HG03354 (cell line): ENCODE measurements around the gene PHKA2.

Experiments used
- ATAC-seq: cut with Tn5 transposase; IDR thresholded peaks from one replicate; pipeline ENCODE4 v1.9.1; 2021; ENCODE audit warnings: mild to moderate bottlenecking; ENCODE audit not compliant: unreplicated experiment, poor library complexity, severe bottlenecking

Gene PHKA2

DNA sequence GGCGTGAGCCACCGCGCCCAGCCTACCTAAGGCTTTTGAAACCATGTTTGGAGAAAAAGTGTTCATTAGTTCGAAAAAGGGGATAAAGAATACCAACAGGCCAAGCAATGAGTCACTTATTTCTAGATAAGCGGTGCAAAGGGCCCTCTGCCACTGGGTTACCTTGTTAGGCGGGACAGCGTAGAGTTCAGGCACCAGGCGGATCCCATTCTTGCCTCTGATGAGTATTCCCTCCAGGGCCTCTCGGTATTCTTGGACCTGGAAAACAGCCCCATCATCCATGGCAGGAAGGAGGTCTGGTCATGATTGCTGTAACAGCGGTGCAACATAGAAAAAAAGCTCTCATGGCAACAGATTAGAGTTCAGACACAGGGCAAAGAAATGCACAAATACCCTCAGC lies 48.0 kb downstream of the PHKA2 start:
- no peak for ATAC-seq

DNA sequence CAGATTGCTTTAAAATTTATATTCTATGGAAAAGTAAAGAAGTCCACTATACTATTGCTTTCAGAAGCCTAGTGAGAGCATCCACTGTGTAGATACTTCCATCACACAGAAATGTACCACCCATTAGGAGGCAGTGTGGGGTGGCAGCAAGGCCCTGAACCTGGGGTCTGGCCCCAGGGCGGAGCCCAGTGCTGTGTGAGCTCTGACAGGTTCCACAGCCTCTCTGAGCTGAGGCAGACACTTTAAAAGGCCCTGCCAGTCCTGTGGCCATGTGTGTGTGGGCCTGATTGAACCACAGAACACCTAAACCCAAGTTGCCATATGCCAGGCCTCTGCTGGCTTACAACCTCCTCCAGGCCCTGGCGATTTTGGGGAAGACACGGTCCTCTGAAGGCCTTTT lies 49.2 kb downstream of the PHKA2 start:
- no peak for ATAC-seq

DNA sequence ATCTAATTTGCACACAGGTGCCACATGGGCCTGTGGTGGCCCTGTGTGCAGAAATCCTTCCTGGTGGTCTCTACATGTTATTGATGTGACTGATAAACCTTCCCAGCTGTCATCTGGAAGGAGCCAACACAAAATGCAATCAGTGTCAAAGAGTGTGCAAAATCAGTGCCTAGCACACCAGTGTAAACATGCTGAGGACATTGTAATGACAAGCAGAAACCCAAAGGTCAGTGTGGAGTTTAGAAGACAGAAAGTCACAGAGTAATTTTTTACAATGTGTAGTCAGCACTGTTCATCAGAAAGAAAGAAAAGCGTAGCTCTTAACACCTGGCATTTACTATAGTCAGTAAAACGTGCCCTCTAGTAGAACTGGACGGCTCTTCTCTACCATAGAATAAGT lies 50.3 kb downstream of the PHKA2 start:
- ATAC-seq = no peak

DNA sequence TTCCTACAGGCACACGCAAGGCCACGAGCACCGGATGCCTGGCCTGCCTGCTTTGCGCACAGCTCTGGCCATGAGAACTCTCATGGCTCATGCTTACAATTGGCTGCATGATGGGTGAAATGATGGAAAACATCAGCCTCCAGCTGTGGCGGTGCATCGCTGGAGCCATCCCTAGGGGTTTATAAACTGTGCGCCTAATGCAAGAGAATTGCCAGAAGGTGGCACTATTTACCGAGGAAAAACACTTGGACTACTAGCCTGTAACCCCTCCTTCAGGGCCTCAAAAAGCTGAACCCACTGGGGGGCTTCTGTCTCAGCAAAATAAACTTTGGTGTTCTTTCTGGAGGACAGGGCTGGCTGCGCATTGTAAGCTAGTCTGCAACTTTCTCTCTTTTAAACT lies 51.9 kb downstream of the PHKA2 start:
- ATAC-seq = no peak

DNA sequence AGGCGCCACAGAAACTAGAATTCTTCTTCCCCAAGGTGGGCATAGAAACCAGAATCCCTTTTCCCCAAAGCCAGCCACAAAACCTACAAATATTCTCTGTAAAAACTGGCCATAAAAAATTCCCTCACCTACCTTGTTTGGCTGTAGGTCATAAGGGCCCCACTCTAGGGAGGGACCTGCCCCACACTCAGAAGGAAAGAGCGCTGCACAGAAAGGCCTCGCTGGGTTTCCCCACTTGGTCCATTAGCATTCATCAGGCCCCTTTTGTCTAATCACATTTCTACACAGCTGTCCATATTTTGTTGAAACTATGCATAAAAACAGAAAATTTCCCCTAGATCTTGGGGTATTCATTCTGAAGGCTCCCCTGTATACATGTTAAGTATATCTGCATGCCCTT lies 54.1 kb downstream of the PHKA2 start:
- ATAC-seq = no peak

DNA sequence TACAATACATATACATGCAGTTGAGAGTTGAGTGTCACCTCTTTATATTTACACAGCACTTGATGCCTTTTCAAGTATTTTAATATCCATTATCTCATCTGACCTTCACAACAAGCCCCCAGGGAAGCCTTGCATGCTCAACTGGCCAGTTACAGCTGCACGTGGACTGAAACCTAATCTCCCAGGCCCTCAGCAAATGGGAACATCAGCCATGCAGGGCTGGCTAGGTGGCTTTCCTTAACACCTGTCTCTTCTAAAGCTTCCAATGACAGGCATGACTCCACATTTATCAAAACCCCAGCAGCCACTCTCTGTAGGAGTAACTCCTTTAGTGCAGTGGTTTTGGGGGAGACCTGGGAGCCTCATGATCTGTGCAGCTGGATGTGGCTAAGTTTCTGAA lies 56.4 kb downstream of the PHKA2 start:
- no peak for ATAC-seq

DNA sequence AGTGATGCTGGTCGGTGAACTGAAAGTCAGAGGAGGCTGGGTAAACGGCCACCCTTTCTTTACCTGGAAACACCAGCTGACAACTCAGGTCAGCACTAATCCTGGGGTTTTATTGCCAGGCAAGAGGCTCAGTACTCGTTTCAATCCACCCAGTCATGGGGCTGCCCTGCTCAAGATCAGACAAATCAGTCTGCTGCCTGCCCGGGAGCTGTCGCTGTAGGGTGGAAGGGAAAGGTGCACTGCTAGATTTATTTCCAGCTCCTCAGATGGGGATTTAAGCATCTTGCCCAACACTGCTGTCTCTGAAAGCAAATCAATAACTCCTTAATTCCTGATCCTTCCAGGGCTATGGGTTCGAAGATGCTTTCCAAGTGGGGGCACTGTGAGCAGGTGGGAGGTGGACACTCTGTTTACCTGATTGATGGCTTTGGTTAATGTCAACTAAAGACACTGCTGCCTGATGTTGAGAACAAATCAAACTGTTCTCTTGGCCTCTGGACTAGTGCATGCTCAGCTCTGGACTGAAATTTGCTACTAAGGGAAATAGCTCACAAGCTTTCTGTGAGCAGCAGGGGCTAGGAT lies 59.3 kb downstream of the PHKA2 start:
- no peak for ATAC-seq

DNA sequence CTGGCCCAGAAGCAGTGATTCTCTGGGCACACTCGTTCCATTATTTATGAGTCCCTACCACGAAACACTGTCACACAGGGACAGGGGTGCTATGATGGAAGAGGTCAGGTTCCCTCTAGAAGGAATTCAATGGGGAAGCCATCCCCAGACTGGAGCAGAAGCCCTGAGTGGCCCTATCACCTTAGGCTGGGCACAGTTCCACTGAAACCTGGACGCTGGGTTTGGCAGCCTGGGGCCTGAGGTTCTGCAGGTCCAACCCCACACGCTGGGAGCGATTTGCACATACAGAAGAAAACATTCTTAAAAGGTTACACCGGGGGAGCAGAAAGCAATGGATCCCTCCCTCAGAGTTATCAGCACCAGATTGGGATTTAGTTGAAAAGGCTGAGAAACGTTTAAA lies 63.3 kb downstream of the PHKA2 start:
- no peak for ATAC-seq

DNA sequence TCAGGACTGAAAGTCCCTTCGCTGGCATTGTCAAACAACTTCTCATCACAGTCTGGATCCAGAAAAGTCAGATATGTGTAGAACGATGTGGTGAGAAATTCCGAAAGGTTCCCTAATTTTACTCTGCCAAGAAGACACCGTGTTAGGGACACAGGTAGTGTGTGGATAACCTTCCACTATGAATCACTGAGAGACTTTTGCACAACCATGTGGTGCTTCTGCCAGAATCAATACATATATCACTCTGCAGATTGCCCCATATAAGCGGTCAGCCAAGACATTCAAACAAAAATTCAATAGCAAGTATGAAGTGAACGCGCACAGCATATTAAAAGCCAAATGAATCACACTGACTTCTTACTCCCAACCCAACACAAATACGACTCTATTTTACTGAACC lies 63.8 kb downstream of the PHKA2 start:
- ATAC-seq = no peak

DNA sequence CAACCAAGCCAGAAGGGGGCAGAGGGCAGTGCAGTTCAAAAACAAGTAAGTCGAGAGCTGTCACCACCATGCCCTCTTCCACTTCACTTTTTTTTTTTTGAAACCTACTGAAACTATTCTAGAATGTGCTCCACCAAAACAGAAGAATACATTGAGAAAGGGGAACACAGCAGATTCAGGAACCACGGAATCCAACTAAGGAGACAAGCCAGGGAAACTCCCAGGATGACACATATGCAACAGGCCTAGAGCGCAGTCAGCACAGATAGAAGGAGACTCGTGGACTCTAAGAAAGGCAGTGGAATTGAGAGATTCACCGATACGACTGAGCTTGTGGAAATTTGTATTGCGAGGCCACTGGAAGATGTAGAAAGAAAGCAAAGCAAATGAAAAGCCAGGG lies 66.1 kb downstream of the PHKA2 start:
- no peak for ATAC-seq

DNA sequence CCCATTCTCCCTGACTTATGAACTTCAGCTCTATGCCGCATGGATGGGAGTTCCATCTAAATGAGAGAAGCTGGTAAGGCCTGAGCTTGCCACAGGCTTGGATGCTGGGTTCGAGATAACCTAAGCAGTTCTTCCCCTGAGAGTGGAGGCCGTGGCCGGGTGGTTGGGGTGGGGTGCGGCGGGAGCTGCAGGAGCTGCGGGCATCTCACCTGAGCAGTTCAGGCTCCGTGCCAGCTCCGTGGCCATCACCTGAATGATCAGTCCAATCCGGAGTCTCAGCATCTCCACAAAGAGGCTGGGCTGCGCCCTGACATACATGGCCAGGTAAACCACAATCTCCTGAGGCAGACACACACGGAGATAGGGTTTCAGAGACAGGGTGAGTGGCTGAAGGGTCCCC lies 77.6 kb downstream of the PHKA2 start:
- ATAC-seq = no peak

DNA sequence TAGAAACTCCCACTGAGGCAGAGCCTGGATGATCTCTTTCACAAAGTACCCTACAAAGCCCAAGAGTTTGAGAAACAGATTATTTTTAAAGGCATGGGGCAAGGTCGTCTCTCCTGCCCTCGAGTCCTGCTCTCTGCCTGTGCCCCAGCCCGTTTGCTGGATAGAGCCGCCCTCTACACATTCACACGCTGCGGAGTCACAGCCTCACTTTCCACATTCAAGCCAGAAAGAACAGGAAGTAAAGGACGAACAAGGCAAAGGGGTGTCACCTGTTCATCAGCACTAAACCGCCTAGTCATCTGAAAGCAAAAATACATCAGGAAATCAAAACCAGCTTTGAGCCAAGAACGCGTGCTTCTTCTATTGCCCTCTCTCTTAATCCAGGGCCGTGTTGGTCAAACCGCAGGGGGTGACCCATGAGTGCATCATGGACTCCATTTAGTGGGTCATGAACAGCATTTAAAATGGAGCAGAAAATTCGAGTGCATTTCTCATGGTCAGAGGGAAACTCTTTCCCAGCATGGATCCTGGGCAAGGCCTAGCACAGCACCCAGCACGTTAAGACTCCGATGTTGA lies 83.4 kb downstream of the PHKA2 start:
- no peak for ATAC-seq

DNA sequence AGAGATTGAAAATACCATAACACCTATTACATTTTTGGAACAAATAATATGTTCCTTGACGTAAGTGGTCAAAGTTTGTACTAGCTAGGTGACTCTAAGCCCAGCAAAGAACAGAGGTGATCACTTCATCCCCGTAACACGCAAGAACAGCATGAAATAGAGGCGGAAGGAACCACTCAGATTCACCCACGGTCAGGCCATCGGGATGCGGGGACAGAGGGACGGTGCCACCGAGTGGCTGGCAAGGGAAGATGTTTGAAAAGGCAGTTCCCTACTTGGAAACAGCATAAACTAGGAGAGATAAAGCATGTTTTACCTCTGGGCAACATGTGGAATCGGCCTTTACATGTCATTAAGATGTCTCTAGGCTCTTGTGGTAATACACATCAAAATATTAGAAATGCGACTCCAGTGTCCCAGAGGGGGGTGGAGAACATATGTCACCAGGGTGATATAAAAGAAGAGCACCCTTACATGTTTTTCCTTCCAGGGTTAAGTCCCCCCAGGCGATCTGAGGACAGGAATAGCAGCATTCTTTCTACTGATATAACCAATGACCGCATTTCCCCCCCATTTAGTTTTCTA lies 84.0 kb downstream of the PHKA2 start:
- no peak for ATAC-seq

DNA sequence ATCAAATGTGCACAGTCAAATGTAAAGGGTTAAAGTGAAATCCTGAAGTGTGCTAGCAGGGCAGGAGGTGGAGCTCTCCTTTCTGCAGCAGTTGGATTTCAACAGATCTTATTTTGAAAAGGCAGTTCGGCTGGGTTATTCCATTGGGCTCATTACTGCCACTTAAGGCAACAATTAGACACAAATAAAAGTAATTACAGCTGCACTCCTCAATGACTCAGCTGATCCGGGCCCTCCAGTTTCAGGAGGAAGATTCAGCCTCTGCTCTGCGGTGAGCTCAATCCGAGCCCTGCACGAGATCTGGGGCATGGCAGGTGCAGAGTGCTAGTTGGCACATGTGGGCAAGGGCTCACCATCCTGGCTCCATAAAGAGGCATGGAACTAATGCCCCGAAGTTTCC lies 85.4 kb downstream of the PHKA2 start:
- ATAC-seq = no peak

DNA sequence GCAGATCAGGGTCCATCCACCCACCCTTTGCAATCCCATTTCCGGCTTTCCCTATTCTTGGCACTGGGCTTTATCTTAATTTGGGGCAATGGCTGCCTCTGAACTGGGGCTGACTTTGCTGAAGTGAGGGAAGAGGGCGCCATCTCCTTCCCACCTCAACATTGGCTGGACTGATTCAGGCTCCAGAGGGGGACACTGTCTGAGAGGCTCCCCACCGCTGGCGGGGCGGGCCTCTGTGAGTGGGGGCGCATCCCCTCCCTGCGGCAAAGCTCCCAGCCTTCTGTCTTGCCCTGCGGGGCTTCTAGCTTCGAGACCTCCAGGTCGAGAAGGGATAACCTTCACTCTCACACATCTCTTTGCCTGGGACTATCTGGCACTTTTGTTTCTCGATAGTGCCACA lies 85.8 kb downstream of the PHKA2 start:
- no peak for ATAC-seq

DNA sequence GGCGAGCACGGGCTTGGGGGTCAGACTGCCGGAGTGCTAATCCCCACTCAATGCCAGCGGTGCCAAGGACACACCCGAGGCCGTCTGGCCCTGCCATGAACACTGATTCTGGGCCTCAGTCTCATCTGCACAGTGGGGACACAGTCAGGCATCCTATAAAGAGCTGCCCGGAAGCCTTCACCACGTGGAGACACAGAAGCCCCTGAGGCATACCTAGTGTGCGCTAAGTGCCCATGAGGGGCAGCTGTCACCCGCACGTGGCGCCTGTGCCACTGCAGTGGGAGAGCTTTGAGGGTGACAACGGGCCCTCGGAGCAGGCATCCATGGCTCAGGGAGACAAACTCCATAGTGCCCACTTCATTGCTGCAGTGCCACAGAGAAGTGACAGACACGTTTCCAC lies 86.3 kb downstream of the PHKA2 start:
- ATAC-seq = no peak

DNA sequence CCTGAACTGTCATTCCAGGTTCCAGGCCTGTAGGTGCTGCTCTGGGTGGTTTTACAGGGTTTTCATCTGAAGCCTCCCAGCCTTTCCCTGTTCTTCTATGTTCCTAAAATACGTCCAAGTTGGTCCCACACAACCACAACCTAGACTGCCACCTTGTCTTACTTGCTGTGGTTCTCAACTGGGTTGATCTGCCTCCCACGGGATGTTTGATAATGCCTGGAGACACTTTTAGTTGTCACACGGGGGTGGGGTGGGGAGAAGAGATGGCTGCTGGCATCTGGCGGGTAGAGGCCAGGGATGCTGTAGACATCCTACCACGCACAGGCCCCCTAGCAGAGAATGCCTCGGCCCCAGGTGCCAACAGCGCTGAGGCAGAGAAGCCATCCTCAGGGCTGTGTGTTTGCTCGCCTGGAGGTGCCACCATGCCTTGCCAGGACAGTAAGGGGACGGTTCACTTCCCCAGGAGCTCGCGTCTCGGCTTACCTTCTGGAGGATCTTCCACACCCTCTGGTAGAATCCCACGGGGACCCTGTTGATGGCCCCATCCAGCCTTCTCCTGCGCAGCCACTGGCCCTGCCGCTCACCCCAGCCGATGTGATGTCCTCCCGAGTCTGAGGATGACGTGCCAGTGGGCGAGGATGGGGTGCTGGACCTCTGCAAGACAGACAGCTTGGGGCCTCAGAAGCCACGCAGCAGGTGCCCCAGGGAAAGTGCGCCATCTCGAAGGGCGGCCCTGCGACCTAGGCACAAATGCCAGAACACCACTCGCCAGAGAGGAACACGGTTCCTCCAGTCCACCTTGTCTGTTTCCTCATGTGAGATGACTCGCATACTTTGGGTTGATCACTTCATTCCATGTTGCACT lies 87.0 kb downstream of the PHKA2 start:
- no peak for ATAC-seq

DNA sequence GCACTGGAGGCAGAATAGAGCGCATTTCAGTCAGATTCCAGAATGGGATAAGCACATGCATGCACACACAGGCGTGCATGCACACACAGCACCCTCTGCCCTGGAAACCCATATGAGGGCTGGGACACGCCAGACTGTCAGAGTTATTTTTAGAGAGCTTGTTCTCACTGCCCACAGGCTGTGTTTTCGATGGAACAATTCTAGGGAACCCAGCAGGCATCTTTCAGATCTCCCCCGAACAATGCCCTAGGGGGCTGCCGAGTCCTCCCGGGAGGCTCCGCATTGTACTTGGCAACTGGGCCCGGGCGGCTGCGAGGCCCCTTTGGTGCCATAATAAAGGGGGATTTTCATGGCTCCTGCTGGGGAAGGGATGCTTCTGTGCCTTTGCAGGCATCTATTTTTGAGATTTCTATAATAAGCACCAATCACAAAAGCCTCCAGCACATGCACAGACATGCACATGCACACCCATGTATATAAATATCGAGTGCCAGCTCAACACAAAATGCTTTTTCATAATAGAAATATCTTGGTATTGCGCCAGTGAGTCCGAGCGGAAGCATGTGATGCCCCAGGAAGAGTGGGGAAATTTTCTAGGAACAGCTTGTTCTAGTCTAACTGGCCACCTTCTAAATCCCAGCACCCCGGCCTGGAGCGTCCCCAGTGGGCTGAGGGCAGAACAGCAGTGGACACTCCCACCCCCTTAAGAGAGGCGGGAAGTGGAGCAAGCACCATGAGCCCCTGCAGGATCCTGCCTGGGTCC lies 88.5 kb downstream of the PHKA2 start:
- ATAC-seq = no peak

DNA sequence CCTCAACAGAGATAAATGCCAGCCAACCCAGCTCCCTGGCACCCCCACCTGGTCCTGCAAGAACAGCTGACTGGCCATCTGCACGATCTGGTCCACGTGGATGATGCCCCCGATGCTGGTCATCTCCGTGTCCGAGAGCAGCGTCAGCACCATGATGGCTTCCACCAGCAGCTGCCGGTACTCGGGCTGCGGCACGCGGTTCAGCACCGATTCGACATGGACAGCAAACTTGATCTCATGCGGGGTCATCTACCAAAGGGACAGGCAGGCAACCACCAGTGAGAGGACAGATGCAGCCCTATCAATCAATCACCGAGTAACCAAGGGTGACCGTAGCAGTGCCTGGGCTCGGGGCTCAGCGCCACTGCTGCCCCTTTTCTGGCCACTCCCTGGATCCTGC lies 89.8 kb downstream of the PHKA2 start:
- no peak for ATAC-seq

DNA sequence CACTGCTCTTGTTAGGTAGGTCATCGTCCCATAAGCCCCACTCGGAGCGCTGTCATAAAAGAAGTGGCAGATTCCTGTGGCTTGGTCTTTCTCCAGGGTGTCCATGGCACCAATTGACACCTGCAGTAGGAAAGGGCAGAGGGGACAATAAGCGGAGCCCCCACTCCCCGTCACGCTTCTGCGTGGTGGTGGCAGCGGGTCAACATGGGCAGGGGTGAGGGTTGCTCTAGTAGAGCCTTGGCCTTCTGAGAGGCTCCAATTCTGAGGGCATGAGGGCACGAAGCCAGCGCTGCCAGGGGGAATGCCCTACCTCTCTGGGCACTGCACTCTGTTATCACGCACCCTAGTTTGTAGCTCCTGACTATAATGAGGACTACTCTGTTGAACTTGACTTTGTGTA lies 90.4 kb downstream of the PHKA2 start:
- ATAC-seq = no peak
